ENCODE measurements around the gene CNTNAP2. TPM values are rescaled to one million over a fixed set of nuclear protein-coding genes. Genes with fewer than 3 reads are reported as not detected.

Gene CNTNAP2
- total RNA-seq, 1 experiment from 2014 or later = 64.5 TPM

GRCh38 chr7:146355216-146355615 lies 238.6 kb downstream of the CNTNAP2 start:
- DNase-seq = no peak
- H3K27me3 ChIP-seq (ENCODE audit: insufficient read depth, low read length) = no peaks in the 10 kb centered on the region
- H3K4me3 Mint-ChIP-seq = no peak overlapping the region
- H3K23me2 ChIP-seq (ENCODE audit: insufficient read length, low read depth, low read length, poor library complexity, severe bottlenecking) = no peaks in the 10 kb centered on the region
- TF ChIP-seq CTCF (conservative IDR thresholded peaks at IDR 0.05) = no peak
- no peaks in the 10 kb centered on the region for H3K9me3 ChIP-seq (ENCODE audit: control insufficient read depth, low read depth, low read length)
- H3K23ac ChIP-seq (ENCODE audit: insufficient read length, low read depth, low read length) = no peak overlapping the region
- no peak overlapping the region for H2AFZ ChIP-seq (ENCODE audit: low read length)
- H2BK12ac ChIP-seq (ENCODE audit: insufficient read length, low read depth, low read length) = no peak overlapping the region
- no peak overlapping the region for H3K56ac ChIP-seq (ENCODE audit: insufficient read length, low read depth, low read length)
- H3K27ac Mint-ChIP-seq = no peak overlapping the region
- no peak overlapping the region for H4K8ac ChIP-seq (replicated peaks; ENCODE audit: insufficient read length, low read depth, low read length)
- H3K27me3 Mint-ChIP-seq (ENCODE audit: low read depth) = no peaks in the 10 kb centered on the region
- H3K9me3 Mint-ChIP-seq = no peaks in the 10 kb centered on the region
- no peak overlapping the region for H4K91ac ChIP-seq (ENCODE audit: insufficient read length, low read depth, low read length)
- H3K27ac ChIP-seq (ENCODE audit: insufficient read length, low read depth, low read length) = no peak overlapping the region
- no peaks in the 10 kb centered on the region for H3K4me1 Mint-ChIP-seq
- peaks cover 0 to 4% (median 0%) of the 10 kb centered on the region in 3 experiments; a peak in 1 of 7 replicates for H3K36me3 Mint-ChIP-seq (ENCODE audit: insufficient read depth in 1 of 3, low read depth in 3 of 3)
- no peaks in the 10 kb centered on the region for H4K20me1 ChIP-seq (ENCODE audit: control insufficient read depth, insufficient read depth, insufficient read length)
- no peak overlapping the region for H3K9ac ChIP-seq (ENCODE audit: extremely low read depth, insufficient read length, low read length)
- no peaks in the 10 kb centered on the region for H3K79me1 ChIP-seq (ENCODE audit: insufficient read depth, low read depth, low read length, poor library complexity, severe bottlenecking)
- no peak overlapping the region for H3K14ac ChIP-seq (ENCODE audit: insufficient read depth, low read length)
- no peak overlapping the region for H3K4ac ChIP-seq (ENCODE audit: low read depth, low read length)
- H3K79me2 ChIP-seq (ENCODE audit: insufficient read depth, low read length) = no peaks in the 10 kb centered on the region
- no peak overlapping the region for H2BK20ac ChIP-seq (ENCODE audit: low read depth, low read length, poor library complexity, severe bottlenecking)
- no peak overlapping the region for H2AK5ac ChIP-seq (ENCODE audit: insufficient read length, low read length)
- no peak overlapping the region for H4K5ac ChIP-seq (ENCODE audit: insufficient read length, low read depth, low read length)
- H3T11ph ChIP-seq (ENCODE audit: low read length) = no peak overlapping the region
- H2BK5ac ChIP-seq (ENCODE audit: insufficient read length, low read length) = no peak overlapping the region
- H3K18ac ChIP-seq (ENCODE audit: insufficient read length, low read depth, low read length) = no peak overlapping the region
- no peak overlapping the region for H3K4me2 ChIP-seq (ENCODE audit: insufficient read depth, insufficient read length, low read length)
- H2BK15ac ChIP-seq (ENCODE audit: low read depth, low read length) = no peak overlapping the region
- H3K4me1 ChIP-seq (ENCODE audit: insufficient read depth, low read length) = no peaks in the 10 kb centered on the region
- H2BK120ac ChIP-seq (ENCODE audit: low read depth, low read length, poor library complexity, severe bottlenecking) = no peak overlapping the region
- WGBS (ENCODE audit: extremely low coverage, insufficient read length, low lambda C conversion rate) = no CpG with 5 or more reads among the region's 1 CpG
